ENCODE measurements around the gene TBXA2R. TPM values are rescaled to one million over a fixed set of nuclear protein-coding genes. Genes with fewer than 3 reads are reported as not detected.

Gene TBXA2R
- total and polyA plus RNA-seq, 2 donors (not counting 3 experiments of a cell fraction or from before 2014, with no cell fraction given) = 2.4 to 2.9 TPM

DNA sequence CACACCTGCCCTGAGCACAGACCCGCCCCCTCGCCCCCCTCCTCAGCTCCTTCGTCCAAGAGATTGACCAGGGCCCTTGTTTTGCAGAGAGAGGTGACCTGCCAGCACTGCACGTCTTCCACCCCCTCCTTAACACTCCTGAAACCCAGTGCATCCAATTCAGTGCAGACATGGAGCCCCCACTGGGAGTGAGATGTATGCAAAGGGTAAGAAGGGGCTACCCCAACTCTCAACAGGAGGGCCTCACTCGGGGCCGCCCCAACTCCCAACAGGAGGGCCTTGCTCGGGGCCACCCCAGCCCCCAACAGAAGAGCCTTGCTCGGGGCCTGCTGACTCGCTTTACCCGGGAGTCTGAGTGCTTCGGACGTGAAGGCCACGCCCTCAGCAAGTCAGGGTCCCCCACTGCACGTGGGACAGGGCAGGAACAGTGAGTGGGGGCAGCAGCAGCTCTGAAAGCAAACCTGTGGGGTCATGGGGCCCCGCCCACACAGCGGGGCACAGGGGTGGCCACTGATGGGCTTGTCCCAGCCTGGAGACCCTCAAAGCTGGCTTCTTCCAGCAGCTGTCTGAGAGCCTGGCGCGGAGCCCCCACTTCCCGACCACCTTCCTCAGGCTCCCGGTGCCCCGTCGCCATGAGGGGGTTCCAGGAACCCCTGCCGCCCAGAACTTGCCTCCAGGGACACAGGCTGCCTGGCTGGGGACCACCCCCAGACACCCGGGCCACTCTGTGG lies 14.3 kb upstream of the TBXA2R start:
- CTCF ChIA-PET = interaction anchor here (0.6 to 1.1 kb wide), 5 partner anchors 13 to 76 kb away, joined by 3 to 6 read pairs (median 3); partner anchors contain the start of gene GIPC3
- dilution Hi-C loops (cut with MboI; ENCODE audit: extremely low pct_ligation_motif_present, low sequenced_read_pairs) (no loop called here), intact Hi-C loops (cut with micrococcal nuclease) (loop anchor here (10.0 kb wide), 1 partner anchor 84 kb away; the partner anchor contains the start of genes PIP5K1C and TJP3)
- H3K27ac ChIP-seq (ENCODE audit: insufficient read depth, low read depth, low read length) = no peak overlapping the region
- POLR2A ChIA-PET = no interaction called here
- H3K4me2 ChIP-seq (ENCODE audit: insufficient read depth, low read length) = no peak overlapping the region
- H3K79me2 ChIP-seq (ENCODE audit: control insufficient read depth, insufficient read depth, low read length) = peaks cover 13% of the 10 kb centered on the region
- no peak for TF ChIP-seq POLR2AphosphoS5 (IDR thresholded peaks at IDR 0.05; ENCODE audit: insufficient read depth, low read depth, low read length)
- no peak for TF ChIP-seq GATA2 (IDR thresholded peaks at IDR 0.05; ENCODE audit: insufficient read depth, insufficient read length, low read depth, low read length)
- no peak for TF ChIP-seq CTCF (IDR thresholded peaks at IDR 0.05; ENCODE audit: extremely low read depth in 1 of 2, insufficient read depth in 1 of 2, low read depth in 1 of 2, low read length in 2 of 2)
- no peak for TF ChIP-seq JUN (IDR thresholded peaks at IDR 0.05; ENCODE audit: borderline replicate concordance, insufficient read depth, insufficient read length, low read depth)
- TF ChIP-seq POLR2A (IDR thresholded peaks at IDR 0.05; ENCODE audit: low read depth, low read length) = no peak
- no peak for TF ChIP-seq MYC (IDR thresholded peaks at IDR 0.05; ENCODE audit: low read depth, low read length)
- no peak for TF ChIP-seq FOS (IDR thresholded peaks at IDR 0.05; ENCODE audit: borderline replicate concordance, insufficient read depth, low read length)
- no peak for TF ChIP-seq MAX (IDR thresholded peaks at IDR 0.05; ENCODE audit: insufficient read depth, insufficient read length)
- no peak for TF ChIP-seq EZH2 (IDR thresholded peaks at IDR 0.05; ENCODE audit: borderline replicate concordance, low read depth, low read length, severe bottlenecking)
- H3K4me3 ChIP-seq (replicated peaks in 1 of 3; ENCODE audit: insufficient read depth in 1 of 3, low read depth in 1 of 3, low read length in 3 of 3) = no peak overlapping the region
- H3K36me3 ChIP-seq (ENCODE audit: control insufficient read depth in 2 of 2, extremely low read depth in 1 of 2, insufficient read depth in 2 of 2, low read length in 2 of 2) = peaks cover 0 to 23% of the 10 kb centered on the region in 2 experiments
- H3K9me3 ChIP-seq (replicated peaks; ENCODE audit: control insufficient read depth, insufficient read depth, low read length) = no peaks in the 10 kb centered on the region
- BruUV-seq (replicated peaks) = no TSS peak
- H3K4me1 ChIP-seq (ENCODE audit: control insufficient read depth, extremely low read depth, insufficient read depth, low read length) = peaks cover 11% of the 10 kb centered on the region
- no peaks in the 10 kb centered on the region for H3K9me1 ChIP-seq (replicated peaks; ENCODE audit: control insufficient read depth, extremely low read depth, insufficient read depth, low read length)
- no peak overlapping the region for H2AFZ ChIP-seq (ENCODE audit: low read depth, low read length)
- no peak for FAIRE-seq
- H4K20me1 ChIP-seq (replicated peaks; ENCODE audit: control insufficient read depth, extremely low read depth, insufficient read depth, low read length) = no peaks in the 10 kb centered on the region
- no peak overlapping the region for H3K9ac ChIP-seq (replicated peaks; ENCODE audit: extremely low read depth, insufficient read depth, low read length)
- no peak for DNase-seq (ENCODE audit: low read depth, low spot score)
- H3K27me3 ChIP-seq (ENCODE audit: control insufficient read depth in 2 of 2, insufficient read depth in 2 of 2, low read length in 2 of 2) = no peaks in the 10 kb centered on the region

Measured in endothelial cell of umbilical vein (primary cell).